RPMI7951 (cell line): Measurements from ENCODE around the gene MAEL. TPM values are rescaled to one million over a fixed set of nuclear protein-coding genes. Genes with fewer than 3 reads are reported as not detected.
A peak's percentile ranks its signal among the peaks of the same experiment; 100 is the strongest.
"Not testable (repeated sequence)": the region's sequence is repeated elsewhere in the genome, so short reads cannot be mapped to it uniquely, and the experiment has no call there.

ENCODE experiments used
- DNase-seq: peaks from one replicate; pipeline ENCODE4 v3.0.0-alpha.2; 2012; ENCODE audit warnings: low read depth
- total RNA-seq: library from RNA; depleted of rRNA; stranded (reverse); fragments of >200 nt; shearing (Covaris generic); gene quantifications from 2 replicates; pipeline ENCODE4 v1.2.3, GENCODE V29; 2014

MAEL gene
- total RNA-seq, 1 experiment from 2014 or later, result 0.12 TPM

DNA sequence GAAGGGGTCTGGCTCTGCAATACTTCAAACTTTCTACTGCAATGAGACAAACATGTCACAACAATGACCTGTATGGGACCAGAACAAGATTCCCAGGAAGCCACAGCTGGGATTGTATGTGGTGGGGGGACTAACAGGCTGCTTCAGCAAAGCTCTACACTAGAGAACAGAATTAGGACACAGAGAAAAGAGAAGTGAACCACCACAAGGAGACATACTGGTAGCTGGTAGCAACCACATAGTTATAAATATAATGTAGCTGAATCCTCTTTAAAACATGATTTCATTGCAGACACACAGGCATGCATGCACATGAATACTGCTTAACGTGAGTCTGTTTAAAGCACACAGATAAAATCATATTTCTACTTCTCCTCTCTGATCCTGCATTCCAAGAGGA lies 10.3 kb upstream of the MAEL start:
- DNase-seq, result no peak

DNA sequence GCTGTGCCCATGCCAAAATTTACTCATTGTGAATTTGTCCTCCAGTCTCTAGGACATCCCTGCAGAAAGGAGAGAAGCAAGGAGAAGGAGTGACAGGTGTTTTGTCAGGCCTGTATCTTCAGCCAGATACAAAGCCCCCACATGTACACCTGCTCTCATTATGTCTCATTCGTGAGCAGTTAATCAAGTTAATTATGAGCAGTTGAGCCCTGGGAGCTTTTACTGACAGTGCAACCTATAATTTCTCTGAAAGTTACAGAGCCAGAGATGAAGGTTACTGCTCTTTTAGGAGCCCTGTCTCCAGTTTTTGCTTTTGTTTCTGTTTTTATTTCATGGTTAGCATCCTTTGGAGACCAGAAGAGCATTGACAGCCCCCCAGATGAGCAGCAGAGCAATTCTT lies 8.7 kb upstream of the MAEL start:
- no peak for DNase-seq

DNA sequence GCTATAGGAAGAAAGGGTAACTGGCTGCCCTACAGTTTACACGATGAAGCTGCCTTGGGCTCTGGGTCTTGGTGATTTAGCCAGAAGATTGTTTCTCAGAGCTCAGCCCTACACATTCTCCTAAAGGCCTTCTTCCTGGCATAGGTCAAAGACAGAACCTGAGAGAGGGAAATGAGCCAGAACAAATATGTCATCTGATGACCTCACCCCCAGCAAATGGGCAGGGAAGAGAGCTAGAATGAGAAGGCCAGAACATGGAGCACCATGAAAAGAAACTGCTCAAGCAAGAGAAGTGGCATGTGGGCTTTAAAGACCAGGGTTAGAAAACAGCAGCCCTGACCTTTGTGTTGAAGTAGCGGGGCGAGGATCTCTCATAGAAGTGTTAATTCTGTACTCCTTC lies 8.3 kb upstream of the MAEL start:
- DNase-seq, result peak; percentile 17

DNA sequence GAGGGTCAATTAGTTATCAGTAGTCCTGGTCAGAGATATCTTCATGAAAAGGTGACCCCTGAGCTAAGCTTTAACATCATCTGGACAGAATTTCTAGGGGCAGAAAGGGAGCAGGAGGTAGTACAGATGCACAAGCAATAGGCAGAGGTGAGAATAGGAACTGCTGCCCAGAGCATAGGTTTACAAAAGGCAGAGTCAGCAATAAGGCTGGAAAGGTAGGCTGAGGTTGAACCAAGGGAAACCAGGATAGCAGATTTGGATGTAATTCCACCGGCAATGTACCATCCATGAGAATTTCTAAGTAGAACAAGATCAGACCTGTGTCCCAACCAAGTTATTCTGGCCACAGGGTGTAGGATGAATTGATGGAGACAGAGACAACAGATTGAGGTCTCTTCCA lies 7.5 kb upstream of the MAEL start:
- DNase-seq, result no peak

DNA sequence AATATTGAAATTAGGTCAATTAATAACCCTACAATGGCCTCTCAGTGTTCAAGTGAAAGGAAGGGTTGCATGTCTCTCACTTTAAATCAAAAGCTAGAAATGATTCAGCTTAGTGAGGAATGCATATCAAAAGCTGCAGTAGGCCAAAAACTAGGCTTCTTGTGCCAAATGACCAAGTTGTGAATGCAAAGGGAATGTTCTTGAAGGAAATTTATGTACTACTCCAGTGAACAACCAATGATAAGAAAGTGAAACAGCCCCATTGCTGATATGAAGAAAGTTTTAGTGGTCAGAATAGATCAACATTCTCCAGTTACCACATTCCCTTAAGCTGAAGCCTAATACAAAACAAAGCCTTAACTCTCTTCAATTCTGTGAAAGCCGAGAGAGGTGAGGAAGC lies 10.0 kb downstream of the MAEL start:
- no peak for DNase-seq

DNA sequence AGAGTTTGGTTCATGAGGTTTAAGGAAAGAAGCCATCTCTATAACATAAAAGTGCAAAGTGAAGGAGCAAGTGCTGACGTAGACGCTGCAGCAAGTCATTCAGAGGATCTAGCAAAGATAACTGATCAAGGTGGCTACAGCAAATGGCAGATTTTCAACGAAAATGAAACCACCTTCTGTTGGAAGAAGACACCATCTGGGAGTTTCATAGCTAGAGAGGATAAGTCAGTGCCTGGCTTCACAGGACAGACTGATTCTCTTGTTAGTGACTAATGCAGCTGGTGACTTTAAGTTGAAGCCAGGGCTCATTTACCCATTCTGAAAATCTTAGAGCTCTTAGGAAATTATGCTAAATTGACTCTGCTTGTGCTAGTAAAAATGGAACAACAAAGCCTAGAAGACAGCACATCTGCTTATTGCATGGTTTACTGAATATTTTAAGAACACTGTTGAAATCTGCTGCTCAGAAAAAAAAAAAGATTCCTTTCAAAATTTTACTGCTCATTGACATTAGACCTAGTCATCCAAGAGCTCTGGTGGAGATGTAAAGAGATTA lies 10.5 kb downstream of the MAEL start:
- DNase-seq, result no peak

DNA sequence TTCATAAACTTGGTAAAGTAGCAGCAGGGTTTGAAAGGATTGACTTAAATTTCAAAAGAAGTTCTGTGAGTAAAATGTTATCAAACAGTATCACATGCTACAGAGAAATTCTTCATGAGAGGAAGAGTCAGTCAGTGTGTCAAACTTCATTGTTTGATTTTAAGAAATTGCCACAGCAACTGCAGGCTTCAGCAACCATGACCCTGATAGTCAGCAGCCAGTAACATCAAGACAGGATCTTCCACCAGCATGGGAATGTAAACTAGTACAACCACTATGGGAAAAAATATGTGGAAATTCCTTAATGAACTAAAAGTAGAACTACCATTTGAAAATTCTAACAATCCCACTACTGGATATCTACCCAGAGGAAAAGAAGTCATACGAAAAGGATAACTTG lies 11.5 kb downstream of the MAEL start:
- DNase-seq, result no peak

DNA sequence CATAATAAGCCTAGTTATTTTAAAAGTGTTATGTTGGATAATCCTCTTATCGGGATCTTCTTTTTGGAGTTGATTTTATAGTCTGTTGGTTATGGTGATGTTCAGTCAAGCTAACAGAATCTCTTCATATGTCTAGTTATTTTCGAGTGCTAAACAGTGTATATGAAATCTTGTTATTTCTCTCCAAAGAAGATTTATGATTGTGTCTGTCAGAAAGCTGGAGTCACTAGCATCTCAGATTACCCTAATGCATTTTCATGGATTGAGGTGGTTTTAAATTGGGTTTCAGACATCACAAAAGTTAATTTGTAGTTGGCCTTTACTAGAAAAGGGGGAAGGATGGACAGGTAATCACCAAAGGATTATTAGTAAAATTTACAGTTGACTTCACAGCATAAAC lies 13.3 kb downstream of the MAEL start:
- DNase-seq, result no peak

DNA sequence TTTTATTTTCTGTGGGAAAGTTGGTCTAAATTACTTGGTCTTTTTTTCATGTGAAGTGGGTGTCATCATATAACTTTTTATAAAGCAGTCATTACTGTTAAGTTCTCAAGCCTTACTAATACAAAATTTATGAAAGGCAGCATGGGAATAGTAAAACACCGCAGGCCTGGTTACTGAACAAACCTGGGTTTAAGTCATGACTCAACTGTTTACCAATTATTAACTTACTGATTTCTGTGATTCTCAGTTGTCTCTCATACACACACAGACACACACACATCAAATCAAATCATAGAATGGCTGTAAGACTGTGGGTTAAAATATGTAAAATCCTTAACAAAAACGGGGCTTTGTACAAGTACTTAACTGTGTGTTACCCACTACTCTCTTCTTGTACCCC lies 14.6 kb downstream of the MAEL start:
- no peak for DNase-seq

DNA sequence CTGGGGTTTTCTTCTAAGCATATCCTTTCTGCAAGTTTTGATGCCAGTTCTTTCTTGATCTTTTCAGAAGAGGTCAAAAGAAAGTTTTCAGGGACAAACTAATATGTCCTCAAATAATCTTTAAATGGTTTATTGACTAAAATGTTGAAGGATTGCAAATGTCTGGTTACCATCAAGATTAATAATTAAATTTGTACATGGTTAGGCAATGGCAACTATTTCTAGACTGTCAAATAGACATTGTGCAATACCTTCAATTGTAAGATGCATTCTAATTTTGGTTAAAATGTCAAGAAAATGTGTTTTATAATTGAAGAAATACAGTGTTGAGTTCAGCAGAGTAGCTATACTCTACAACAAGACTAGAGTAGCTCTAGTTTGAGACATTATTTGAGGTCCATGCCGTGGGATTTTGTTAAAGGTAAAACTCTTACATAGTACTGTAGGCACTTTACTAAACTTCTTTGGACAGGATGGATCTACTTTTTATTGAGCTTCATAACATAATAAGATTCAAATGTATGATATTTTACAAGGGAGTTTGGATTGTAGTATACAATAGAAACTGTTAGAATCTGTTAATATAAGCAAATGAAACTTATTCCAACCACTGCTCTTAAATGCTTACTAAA lies 22.6 kb downstream of the MAEL start:
- DNase-seq, result no peak

DNA sequence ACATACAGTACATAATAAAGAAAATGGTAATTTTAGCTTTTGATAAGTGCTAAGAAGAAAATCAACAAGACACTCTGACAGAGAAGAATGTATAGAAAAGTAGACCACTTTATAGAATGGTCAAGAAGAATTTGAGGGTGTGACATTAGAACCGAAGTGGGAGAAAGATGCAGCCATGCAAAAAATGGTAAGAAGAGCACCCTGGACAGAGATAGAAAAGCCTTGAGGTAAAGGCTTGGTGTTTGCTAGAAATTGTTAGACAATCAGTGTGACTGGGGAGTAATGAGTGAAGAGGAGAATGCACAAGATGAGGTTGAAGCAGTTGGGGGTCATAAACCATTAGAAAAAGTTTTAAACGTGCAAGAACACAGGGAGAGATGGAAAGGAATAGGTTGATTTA lies 23.5 kb downstream of the MAEL start:
- DNase-seq, result no peak

DNA sequence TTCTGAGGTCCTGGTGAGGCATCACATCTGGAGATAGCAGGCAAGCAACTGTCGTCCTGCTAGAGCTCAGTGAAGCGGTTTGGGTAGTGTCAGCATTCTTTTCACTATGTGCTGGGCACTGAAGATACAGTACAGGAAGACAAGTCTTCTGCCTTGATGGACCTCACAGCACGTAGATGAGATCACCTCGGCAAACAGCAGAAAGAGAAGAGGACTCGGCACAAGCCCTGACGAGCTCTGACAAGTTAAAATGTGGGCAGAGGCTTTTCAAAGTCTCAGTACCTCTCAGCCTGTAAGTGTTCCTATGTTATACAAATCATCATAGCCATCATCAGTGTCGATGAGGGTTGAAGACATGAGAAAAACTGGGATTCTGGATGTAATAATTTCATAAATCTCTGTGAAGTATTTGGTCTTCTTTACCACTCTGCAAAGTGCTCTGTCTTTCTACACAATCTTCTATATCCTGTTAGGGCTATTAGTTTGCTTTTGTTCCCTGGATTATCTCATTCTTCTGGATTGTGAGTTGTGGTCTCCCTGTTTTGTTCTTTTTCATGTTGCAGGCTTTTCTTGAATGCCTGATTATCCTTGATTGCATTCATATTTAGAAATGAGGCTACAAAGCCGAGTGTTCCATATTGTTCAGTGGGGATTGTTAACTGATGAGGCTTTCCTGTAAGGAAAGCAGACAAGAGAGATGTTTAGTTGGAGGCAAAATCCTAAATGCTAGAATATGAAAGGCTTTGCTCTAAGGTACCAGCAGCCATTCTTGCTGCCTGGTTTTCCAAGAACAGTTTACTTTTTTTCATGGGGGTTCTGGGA lies 24.2 kb downstream of the MAEL start:
- no peak for DNase-seq

DNA sequence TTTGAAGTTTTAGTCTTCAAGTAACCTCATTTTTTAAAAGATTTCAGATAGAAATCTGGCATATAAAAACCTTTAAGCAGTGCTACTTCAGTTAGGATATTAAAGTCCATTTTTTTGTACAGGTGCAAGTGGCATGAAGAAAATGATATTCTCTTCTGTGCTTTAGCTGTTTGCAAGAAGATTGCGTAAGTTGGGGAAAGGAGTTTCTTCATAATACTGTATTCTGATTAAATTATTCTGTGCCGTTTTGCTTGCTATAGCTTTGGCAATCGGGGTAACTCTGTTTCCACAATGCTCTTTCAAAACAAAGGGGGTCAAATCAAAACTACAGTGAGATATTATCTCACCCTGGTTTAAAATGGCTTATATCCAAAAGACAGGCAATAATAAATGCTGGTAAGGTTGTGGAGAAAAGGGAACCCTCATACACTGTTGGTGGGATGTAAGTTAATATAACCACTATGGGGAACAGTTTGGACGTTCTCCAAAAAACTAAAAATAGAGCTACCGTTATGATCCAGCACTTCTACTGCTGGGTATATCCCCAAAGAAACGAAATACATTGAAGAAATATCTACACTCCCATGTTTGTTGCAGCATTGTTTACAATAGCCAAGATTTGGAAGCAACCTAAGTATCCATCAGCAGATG lies 27.1 kb downstream of the MAEL start:
- DNase-seq, result no peak

DNA sequence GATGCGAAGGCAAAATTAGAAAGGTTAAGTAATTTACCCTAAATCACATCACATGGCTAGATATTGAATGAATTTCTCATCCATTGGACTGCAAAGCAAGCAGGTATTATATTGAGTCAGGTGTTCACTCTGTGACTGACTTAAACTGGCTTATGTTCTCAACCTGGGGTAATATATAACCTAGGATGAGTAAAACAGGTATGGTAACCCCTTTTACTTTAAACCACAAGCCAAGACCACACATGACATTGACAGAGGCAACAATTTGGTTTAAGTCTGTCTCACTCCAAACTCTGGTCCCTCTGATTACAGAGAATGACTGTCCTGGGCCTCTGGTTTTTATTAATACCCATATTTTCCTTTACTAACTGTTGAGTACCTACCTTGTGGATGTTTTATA lies 33.3 kb downstream of the MAEL start:
- no peak for DNase-seq

DNA sequence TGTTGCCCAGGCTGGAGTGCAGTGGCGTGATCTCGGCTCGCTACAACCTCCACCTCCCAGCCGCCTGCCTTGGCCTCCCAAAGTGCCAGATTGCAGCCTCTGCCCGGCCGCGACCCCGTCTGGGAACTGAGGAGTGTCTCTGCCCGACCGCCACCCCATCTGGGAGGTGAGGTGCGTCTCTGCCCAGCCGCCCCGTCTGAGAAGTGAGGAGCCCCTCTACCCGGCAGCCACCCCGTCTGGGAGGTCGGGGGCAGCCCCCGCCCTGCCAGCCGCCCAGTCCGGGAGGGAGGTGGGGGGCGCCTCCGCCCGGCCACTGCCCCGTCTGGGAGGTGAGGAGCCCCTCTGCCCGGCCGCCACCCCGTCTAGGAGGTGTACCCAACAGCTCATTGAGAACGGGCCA lies 40.5 kb downstream of the MAEL start:
- not testable (repeated sequence) for DNase-seq

DNA sequence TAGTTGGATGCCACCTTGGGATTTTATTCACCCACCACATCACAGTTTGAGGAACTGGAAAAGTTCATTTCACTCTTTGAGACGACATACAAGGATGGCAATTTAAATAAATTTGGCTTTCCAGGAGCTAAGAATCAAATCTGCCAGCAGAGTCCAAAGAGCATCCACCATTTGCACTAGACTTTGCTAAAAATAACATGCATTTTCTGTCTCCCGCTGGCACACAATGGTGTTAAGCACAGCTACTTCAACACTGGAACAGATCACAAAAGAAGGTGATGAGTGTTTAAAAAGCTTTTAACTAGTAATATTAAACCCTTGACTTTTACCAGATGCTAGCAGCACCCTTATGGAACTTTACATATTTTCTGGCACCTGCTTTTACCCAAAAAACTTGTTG lies 44.6 kb downstream of the MAEL start:
- DNase-seq, result no peak

DNA sequence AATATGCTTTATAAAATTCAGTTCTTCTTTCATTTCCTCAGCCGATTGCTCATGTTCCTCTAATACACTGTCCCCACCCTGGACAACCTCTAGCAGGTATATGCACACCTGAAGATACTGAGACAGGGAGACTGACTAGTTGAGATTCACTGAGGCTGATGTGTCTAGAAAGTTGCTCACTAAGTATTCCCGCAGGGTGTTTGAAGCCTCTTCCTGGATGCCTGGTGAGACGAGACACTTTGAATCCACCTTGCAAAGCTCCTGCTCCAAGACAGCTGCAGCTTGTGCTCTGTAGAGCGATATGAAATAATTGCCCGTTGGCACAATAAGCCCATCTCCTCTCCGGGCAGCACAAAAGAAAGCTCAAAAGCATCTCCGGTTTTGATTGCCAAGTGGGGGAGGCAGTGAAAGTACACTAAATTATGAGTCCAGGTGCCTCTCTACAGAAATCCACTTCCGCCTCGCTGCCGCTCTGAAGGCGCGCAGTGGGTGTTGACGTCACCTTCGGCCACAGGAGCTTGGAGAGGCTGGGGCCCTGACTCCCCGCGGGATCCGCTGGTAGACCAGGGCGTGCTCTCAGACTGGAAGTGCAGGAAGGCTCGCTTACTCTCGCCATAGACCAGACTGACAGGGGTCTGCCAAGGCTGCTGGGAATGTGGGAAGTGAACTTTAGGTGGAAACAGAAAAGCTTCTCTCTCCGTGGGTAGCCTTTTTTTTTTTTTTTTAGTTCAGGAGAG lies 54.8 kb downstream of the MAEL start:
- peak; percentile 30 for DNase-seq

DNA sequence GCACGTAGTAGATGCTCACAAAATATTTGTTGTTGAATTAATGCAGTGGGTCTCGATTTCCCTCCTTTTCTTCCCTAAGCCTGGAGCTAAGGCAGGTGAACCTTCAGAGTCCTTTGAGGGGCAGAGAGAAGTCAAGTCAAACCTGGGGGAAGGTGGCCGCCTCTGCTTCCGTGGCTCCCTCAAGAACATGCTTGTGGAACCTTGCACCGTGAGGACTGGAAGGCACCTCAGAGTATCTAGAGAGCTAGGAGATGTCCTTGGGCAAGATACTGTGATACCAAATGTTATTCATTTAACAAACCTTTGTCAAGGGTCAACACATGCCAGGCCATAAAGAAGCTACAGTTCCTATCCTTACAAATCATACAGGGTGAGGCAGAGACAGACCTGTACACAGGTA lies 62.8 kb downstream of the MAEL start:
- no peak for DNase-seq

DNA sequence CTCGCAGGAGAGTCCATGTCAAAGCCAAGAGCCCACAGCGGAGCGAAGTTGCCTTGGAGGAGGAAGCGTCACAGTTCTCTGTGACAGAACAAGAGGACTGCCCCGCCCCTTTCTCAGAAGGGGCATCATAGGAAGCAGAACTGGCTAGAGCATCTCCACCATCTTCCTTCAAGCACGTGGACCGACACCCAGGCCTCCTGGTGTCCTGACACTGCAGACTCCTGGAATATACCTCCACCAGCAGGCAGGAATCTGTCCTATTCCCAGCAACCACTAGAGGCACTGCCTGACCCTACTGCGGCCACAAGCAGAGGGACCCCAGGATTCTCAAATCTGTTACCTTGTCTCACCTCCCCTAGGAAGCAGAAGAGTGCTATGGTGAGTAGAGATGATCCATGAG lies 63.3 kb downstream of the MAEL start:
- peak; percentile 10 for DNase-seq

DNA sequence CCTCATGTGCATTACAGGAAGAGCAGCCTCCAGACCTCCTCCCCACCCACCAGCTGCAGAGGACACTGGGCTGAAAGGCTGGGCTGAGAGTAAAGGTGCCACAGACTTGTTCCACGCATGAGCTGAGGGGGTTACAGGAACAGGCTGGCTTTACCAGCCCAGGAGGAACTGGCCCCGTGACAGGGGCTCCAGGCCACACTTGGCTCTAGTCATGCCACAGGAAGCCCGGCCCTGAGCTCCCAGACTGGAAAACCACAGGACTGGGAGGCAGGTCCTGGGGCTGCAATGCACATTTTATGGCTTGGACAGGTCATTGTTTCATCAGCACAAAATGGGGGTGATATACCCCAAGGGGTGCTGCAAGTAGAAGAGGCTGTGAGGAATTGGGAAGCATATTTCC lies 65.5 kb downstream of the MAEL start:
- DNase-seq, result peak; percentile 65

DNA sequence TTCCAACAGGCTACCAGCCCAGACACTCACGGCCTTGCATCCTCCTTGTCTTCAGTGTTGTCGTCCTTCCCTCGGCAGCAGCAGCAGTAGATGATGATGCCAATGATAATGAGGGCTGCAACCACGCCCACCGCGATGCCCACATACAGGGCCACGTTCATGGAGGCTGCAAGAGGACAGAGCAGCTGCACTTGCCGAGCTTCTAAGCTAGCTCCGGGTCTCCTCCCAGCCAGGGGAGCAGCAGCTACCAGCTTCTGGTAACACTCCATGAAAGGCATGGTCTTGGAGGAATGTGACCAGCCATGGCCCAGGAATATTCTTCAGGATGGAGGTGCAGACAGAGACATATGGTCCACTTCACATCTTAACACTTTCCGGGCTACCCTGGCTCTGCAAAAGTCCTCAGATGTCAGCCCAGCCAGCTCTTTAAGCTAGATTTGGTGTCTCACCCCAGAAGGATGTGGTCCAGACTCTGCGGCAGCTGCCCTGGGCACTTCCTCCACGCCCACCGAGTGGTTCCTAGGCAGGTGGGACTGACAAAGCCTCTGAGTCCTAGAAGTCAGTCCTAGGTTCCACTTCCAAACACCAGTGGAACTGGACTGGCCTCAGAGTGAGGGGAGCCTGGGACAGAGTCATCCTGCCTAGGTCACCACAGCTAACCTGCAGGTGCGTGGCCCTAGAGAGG lies 66.0 kb downstream of the MAEL start:
- peak; percentile 46 for DNase-seq
